ENCODE results near the gene RASAL1. TPM values are rescaled to one million over a fixed set of nuclear protein-coding genes. Genes with fewer than 3 reads are reported as not detected.

The RASAL1 gene
- total and polyA plus RNA-seq, 2 experiments from 2014 or later = not detected

DNA sequence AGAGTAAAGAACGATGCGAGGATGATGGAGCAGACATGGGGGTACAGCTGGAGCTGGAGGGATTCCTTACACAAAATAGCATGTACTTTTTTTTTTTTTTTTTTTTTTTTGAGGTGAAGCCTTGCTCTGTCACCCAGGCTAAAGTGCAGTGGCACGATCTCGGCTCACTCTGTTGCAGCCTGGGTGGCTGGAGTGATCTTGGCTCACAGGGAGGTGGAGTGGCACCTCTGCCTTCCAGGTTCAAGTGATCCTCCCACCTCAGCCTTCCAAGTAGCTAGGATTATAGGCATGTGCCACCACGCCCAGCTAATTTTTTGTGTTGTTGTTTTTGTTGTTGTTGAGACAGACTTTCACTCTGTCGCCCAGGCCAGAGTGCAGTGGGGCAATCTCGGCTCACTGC is 5.1 kb upstream of the RASAL1 start:
- H3K36me3 ChIP-seq (ENCODE audit: low read depth) = no peaks in the 10 kb centered on the region
- H3K9me2 ChIP-seq (ENCODE audit: insufficient read depth) = no peaks in the 10 kb centered on the region
- in situ Hi-C loops (cut with MboI) = loop anchor here (10.0 kb wide), 1 partner anchor 96 kb away; no protein-coding TSS in a partner anchor
- WGBS, 2 experiments (ENCODE audit: low coverage in 1 of 2, low lambda C conversion rate in 2 of 2, missing lambda C conversion rate in 2 of 2) = 57 to 64% methylated on average over 7 of the region's 7 CpGs
- H3K27ac ChIP-seq = no peak overlapping the region
- H3K4me2 ChIP-seq (ENCODE audit: unreplicated experiment) = no peak overlapping the region
- H3K9me3 ChIP-seq (ENCODE audit: low read depth) = no peaks in the 10 kb centered on the region
- no peaks in the 10 kb centered on the region for H3F3A ChIP-seq (ENCODE audit: insufficient read depth)
- H3K4me3 ChIP-seq = no peak overlapping the region
- no peaks in the 10 kb centered on the region for H4K20me1 ChIP-seq (ENCODE audit: insufficient read depth)
- DNase-seq = no peak
- H2AFZ ChIP-seq = no peak overlapping the region
- H3K9ac ChIP-seq = no peak overlapping the region
- H3K79me2 ChIP-seq (ENCODE audit: insufficient read depth) = no peaks in the 10 kb centered on the region
- TF ChIP-seq EZH2 (IDR thresholded peaks at IDR 0.05; ENCODE audit: insufficient read depth, poor library complexity, severe bottlenecking) (no peak), EZH2phosphoT487 (IDR thresholded peaks at IDR 0.05; ENCODE audit: insufficient read depth, low read depth) (no peak)
- H3K27me3 ChIP-seq (replicated peaks; ENCODE audit: insufficient read depth) = peaks cover 18% of the 10 kb centered on the region
- no peaks in the 10 kb centered on the region for H3K4me1 ChIP-seq (ENCODE audit: insufficient read depth)

DNA sequence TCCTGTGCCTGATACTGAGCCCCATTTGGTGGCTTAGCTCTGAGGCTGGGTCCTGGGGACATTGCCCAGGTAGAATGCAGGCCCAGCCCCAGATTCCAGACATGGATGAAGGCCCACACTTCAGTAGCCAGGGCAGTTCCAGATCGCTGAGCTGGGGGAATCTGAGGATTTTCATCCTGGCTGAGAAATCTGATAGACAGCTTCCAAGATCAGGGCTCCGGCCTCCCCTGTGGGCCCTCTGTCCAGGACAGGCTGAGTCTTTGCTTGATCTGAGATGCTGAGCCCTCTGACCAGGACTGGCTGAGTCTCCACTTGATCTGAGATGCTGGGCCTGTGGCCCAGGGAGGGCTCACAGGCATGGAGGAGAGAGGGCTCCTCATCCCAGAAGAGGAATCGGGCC is 3.3 kb upstream of the RASAL1 start:
- H3K79me2 ChIP-seq (ENCODE audit: insufficient read depth) = no peaks in the 10 kb centered on the region
- no peak overlapping the region for H3K4me2 ChIP-seq (ENCODE audit: unreplicated experiment)
- no peaks in the 10 kb centered on the region for H3K4me1 ChIP-seq (ENCODE audit: insufficient read depth)
- DNase-seq = no peak
- no peaks in the 10 kb centered on the region for H3K36me3 ChIP-seq (ENCODE audit: low read depth)
- no peaks in the 10 kb centered on the region for H3F3A ChIP-seq (ENCODE audit: insufficient read depth)
- in situ Hi-C loops (cut with MboI) = no loop called here
- H3K4me3 ChIP-seq = no peak overlapping the region
- H3K9me3 ChIP-seq (ENCODE audit: low read depth) = no peaks in the 10 kb centered on the region
- H3K27me3 ChIP-seq (replicated peaks; ENCODE audit: insufficient read depth) = peaks cover 22% of the 10 kb centered on the region
- TF ChIP-seq EZH2phosphoT487 (IDR thresholded peaks at IDR 0.05; ENCODE audit: insufficient read depth, low read depth) = no peak
- TF ChIP-seq EZH2 (IDR thresholded peaks at IDR 0.05; ENCODE audit: insufficient read depth, poor library complexity, severe bottlenecking) = no peak
- H3K9ac ChIP-seq = no peak overlapping the region
- H4K20me1 ChIP-seq (ENCODE audit: insufficient read depth) = no peaks in the 10 kb centered on the region
- no peaks in the 10 kb centered on the region for H3K9me2 ChIP-seq (ENCODE audit: insufficient read depth)
- H3K27ac ChIP-seq = no peak overlapping the region
- no peak overlapping the region for H2AFZ ChIP-seq
- 28 to 55% methylated on average over 3 of the region's 3 CpGs for WGBS, 2 experiments (ENCODE audit: low coverage in 1 of 2, low lambda C conversion rate in 2 of 2, missing lambda C conversion rate in 2 of 2)

DNA sequence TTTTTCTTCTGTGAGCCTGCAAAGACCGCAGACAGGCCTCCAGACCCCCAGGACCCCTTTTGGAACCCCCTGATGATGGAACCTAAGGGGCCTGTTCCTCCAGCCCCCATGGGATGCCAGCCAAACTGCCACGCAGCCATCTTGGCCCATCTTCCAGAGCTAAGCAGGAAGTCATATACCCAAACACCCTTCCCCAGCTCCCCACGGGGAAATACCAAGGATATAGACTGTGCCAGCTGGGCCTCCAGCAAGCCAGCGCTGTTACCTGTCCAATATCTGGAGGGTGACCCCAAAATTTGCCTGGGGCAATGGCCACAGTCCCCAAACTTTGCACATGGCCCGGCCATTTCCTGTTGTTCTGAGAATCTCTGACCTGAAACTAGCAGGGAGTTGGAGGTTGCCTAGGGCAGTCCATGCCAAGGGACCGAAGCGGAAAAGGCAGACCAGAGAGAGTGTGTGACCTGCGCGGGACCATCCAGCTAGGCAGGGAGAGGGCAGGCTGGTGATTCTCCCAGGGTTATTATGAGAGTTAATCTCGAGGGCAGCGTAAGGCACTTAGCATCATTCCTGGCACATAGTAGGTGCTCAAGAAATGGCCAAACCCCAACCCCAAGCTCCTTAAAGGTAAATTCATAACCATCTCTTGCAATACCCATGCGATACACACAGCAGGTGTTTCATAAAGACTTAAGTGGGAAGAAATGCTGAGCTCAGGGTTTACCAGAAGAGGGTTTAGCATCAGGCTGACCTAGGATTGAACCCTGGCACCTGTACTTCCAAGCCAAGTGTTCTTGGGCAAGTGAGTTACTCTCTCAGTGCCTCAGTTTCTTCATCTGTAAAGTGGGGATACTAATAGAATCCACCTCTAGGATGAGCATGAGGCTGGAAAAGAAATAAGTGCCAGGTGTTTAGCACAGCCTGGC is 2.6 kb upstream of the RASAL1 start:
- H3K4me3 ChIP-seq = no peak overlapping the region
- no peak for DNase-seq
- TF ChIP-seq EZH2 (IDR thresholded peaks at IDR 0.05; ENCODE audit: insufficient read depth, poor library complexity, severe bottlenecking) = no peak
- no peak for TF ChIP-seq EZH2phosphoT487 (IDR thresholded peaks at IDR 0.05; ENCODE audit: insufficient read depth, low read depth)
- no peaks in the 10 kb centered on the region for H3K4me1 ChIP-seq (ENCODE audit: insufficient read depth)
- H2AFZ ChIP-seq = no peak overlapping the region
- 71 to 76% methylated on average over 12 of the region's 12 CpGs for WGBS, 2 experiments (ENCODE audit: low coverage in 1 of 2, low lambda C conversion rate in 2 of 2, missing lambda C conversion rate in 2 of 2)
- in situ Hi-C loops (cut with MboI) = no loop called here
- no peaks in the 10 kb centered on the region for H3K36me3 ChIP-seq (ENCODE audit: low read depth)
- H3K4me2 ChIP-seq (ENCODE audit: unreplicated experiment) = no peak overlapping the region
- no peaks in the 10 kb centered on the region for H3F3A ChIP-seq (ENCODE audit: insufficient read depth)
- no peaks in the 10 kb centered on the region for H3K79me2 ChIP-seq (ENCODE audit: insufficient read depth)
- peaks cover 22% of the 10 kb centered on the region for H3K27me3 ChIP-seq (replicated peaks; ENCODE audit: insufficient read depth)
- no peaks in the 10 kb centered on the region for H3K9me2 ChIP-seq (ENCODE audit: insufficient read depth)
- no peak overlapping the region for H3K27ac ChIP-seq
- no peak overlapping the region for H3K9ac ChIP-seq
- H3K9me3 ChIP-seq (ENCODE audit: low read depth) = no peaks in the 10 kb centered on the region
- H4K20me1 ChIP-seq (ENCODE audit: insufficient read depth) = no peaks in the 10 kb centered on the region

DNA sequence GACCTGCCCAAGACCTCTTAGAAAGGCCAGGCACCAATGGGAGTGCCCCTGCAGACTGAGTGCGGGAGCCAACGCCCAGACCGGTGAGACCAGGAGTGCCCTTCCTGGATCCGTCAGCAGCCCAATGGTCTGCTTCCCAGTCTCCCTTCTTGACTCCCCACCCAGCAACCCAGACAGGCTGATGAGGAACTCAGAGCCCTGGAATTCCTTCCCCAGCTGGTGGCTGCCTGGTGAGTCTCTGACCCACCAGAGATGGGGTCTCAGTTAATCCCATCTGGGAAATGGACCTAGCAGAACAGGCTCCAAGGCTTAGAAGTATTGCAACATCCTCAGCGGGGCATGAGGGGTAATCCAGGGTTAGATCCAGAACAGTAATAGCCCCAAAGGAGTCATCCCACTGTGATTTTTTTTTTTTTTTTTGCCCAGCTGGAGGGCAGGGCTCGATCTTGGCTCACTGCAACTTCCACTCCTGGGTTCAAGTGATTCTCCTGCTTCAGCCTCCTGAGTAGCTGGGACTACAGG is 1.5 kb upstream of the RASAL1 start:
- Histone ChIP-seq H3K4me3 (no peak overlapping the region), H3K9me3 (ENCODE audit: low read depth) (no peaks in the 10 kb centered on the region), H2AFZ (no peak overlapping the region), H3K79me2 (ENCODE audit: insufficient read depth) (no peaks in the 10 kb centered on the region), H3F3A (ENCODE audit: insufficient read depth) (no peaks in the 10 kb centered on the region), H3K27ac (no peak overlapping the region), H3K27me3 (replicated peaks; ENCODE audit: insufficient read depth) (peaks cover 22% of the 10 kb centered on the region), H3K9ac (no peak overlapping the region), H3K4me1 (ENCODE audit: insufficient read depth) (no peaks in the 10 kb centered on the region), H3K36me3 (ENCODE audit: low read depth) (no peaks in the 10 kb centered on the region), H3K4me2 (ENCODE audit: unreplicated experiment) (no peak overlapping the region), H4K20me1 (ENCODE audit: insufficient read depth) (no peaks in the 10 kb centered on the region), H3K9me2 (ENCODE audit: insufficient read depth) (no peaks in the 10 kb centered on the region)
- no peak for DNase-seq
- no peak for TF ChIP-seq EZH2 (IDR thresholded peaks at IDR 0.05; ENCODE audit: insufficient read depth, poor library complexity, severe bottlenecking)
- WGBS, 2 experiments (ENCODE audit: low coverage in 1 of 2, low lambda C conversion rate in 2 of 2, missing lambda C conversion rate in 2 of 2) = 64 to 72% methylated on average over 6 of the region's 6 CpGs
- in situ Hi-C loops (cut with MboI) = no loop called here
